Activated CD4-positive, alpha-beta T cell treated with anti-CD3 and anti-CD28 coated beads, Interleukin-2, amount 50 U/mL, for 48 hours (primary cell): ENCODE measurements around the gene MTHFD2L.

ENCODE experiments used
- DNase-seq, 2 experiments: peaks; one replicate each; pipeline ENCODE4 v3.0.0-alpha.2; 2020

MTHFD2L gene

GRCh38 chr4:74133786-74134499 is 24.0 kb upstream of the MTHFD2L start:
- peak; percentile 48 to 60 for DNase-seq

DNA sequence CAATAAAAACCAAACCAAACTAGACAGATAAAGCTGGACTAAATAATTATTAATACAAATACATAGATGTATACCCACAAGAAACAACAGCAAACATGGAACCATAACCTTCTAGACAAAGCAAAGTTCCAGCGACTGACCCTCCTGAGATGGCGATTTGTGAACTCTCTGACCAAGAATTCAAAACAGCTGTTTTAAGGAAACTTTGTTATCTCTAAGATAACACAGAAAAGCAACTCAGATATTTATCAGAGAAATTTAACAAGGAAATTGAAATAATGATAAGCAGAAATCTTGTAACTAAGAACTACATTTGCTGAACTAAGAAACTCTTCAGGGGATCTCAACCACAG is 23.4 kb upstream of the MTHFD2L start:
- DNase-seq, result no peak

- no peak for DNase-seq
Measured at GRCh38 chr4:74146581-74147129, 11.3 kb upstream of the MTHFD2L start.

DNA sequence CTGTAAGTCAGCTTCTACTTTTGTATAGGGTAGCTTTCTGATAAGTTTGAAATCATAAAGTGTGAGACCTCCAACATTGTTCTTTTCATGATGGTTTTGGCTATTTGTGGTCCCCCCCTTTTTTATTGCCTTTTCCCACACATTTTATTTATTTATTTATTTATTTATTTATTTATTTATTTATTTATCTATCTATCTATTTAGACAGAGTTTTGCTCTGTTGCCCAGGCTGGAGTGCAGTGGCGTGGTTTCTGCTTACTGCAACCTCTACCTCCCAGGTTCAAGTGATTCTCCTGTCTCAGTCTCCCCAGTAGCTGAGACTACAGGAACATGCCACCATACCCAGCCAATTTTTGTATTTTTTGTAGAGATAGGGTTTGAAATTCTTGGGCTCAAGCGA is 9.7 kb upstream of the MTHFD2L start:
- no peak for DNase-seq

DNA sequence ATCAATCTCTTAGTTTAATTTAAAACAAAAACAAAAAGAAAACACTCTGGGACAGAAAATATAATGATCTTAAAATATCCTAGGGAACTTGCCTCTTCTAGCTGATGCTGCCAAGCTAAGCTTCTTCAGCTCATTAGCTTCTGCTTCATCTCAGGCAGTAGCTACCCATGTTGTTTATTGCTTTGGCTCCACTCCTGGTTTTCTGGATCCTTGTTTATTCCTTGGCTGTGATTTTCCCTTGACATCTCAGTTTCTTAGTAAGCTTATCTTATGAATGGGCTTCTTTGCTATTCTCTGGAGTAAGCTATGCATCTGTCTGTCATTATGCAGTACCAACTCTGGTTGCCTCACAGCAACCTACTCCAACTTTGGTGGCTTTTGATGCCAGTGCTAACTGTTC is 5.1 kb upstream of the MTHFD2L start:
- DNase-seq, result no peak

DNA sequence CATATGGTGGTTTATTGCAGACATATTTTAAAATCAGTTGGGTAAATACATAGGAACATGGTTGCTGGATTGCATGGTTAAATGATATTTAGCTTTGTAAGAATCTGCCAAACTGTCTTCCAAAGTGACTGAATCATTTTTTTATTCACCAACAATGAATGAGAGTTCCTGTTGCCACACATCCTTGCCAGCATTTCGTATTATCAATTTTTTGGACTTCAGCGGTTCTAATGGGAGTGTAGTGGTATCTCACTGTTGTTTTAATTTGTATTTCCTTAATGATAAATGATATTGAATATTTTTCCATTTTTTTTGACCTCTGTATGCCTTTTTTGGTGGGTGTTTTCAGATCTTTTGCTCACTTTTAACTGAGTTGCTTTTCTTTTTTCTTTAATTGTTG is 1.4 kb upstream of the MTHFD2L start:
- DNase-seq, result no peak

GRCh38 chr4:74157154-74157553 is 764 bp upstream of the MTHFD2L start:
- no peak for DNase-seq

DNA sequence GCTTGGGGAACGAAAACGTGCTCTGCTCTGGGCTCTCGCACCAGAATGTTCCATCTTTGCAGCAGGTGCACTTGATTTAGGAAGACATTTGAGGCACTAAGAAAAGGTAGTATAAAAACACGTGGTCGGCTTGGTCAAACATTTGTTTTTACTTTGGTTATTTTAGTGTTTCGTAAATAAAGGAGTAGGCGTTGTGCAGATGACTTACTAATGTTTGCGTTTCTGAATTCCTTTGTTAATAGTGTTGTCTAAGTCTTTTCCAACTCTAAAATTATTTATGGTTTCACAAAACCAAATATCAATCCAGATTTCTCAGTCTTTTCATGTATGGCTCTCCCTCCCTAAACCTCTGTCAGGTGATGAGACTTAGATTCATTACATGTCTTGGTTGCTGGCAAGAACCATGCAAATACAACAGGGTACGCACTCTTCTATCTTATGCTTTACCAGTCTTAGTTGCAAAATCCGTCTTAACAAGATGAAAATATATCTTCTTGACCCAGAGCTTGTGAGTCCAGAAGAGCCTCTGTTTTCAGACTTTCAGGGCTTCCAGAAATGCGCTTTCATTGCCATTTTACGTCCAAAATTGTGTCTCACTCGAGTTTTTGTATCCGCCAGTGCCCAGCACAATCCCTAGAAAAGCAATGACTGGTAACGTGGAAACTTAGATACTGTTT is 686 bp downstream of the MTHFD2L start:
- DNase-seq, result no peak

DNA sequence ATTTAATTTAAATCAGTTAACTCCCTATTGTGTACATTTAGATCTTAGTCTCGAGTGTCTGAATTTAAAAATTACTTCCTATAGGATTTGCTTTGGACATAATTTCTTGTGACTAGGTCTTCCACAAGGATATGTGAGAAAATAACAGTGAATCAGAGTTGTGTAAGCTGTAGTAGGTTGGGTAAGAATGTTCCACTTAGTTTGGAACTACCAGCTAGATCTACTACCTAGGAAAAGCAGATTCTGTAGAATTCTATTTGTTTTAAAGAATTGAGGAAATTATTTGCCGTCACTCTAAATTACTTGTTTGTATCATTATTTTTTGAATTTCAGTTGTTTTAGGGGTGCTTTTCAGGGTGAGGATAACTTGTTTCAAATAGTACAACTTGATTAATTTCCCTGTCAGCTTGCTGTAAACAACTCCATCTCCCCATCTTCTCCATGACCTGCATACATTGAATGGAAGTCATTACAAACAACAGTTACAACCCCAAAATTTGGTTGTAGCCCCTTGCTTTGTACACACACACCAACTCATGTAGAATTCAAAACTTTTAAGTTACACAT is 1.3 kb downstream of the MTHFD2L start:
- no peak for DNase-seq

DNA sequence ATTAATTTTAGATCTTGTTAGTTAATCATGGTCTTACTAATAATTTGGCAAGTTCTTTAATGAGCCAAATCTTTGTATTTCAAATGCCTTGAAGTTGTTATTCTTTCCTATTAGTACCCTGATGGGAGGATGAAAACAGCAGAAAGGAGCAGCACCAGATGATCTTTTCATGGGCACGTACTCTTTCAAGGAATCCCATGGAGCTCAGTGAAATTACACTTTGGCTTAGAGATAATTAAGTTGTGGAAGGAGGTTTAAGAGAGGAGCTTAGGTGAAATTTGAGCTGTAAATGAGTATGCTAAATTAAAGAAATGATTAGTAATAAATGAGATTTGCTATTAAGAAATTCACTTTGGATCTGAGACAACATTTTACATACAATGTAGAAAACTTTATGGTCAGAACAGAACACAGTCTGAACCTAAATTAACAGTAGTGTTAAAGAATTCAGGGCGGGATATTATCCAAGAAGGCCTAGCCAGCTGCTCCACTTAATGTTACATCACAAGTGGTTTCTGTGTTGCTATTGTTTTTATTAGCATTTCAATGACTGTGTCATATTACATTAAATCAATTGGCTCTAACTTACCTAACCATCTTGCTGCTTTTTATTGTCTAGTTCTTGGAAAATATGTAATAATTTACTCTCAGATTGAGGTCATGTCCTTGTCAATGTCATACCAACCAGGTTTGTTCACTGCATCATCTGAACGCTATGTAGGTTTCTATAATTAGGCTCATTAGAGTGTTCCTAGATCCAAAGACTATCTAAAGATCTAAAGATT is 3.9 kb downstream of the MTHFD2L start:
- no peak for DNase-seq

- DNase-seq, result no peak
Measured at GRCh38 chr4:74166135-74166534, 8.2 kb downstream of the MTHFD2L start.

DNA sequence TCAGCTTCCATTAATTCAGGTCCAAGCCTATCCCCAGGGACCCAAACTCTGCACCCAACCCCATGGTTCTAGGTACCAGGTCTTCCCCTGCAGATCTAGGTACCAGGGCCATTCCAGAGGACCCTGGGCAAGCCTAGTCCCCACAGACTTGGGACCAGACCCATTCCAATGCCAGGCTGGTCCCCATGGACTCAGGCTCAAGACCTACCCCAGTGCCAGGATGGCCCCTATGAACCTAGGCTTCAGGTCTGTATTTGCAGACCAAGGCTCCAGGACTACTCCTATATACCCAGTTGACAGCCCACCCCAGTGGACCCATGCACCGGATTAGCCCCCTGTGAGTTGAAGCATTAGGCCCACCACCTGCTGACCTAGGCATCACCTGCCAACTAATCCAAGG is 8.9 kb downstream of the MTHFD2L start:
- DNase-seq, result no peak

- DNase-seq, result no peak
Measured at GRCh38 chr4:74167585-74167984, 9.7 kb downstream of the MTHFD2L start.

- DNase-seq, result no peak
Measured at GRCh38 chr4:74168841-74169240, 10.9 kb downstream of the MTHFD2L start.

DNA sequence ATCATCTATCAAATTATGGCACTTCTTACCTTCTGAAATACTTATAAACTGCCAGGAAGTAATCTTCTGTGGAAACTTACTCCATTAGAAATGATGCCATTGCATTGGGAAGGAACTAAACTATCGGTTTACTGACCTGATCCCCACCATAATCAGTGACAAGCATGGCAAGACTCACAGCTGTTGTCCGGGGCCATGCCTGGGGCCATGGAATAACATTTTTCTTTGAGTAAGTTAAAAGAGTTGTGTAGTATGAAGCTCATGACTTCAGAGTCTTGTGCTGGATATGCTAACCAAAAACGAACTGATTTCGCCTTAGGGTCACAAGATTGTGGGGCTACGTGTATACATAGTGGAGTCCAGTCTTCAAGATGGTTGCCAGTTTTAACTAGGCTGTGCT is 15.4 kb downstream of the MTHFD2L start:
- DNase-seq, result no peak

- no peak for DNase-seq
Measured at GRCh38 chr4:74174421-74174820, 16.5 kb downstream of the MTHFD2L start.

GRCh38 chr4:74174941-74175340 is 17.0 kb downstream of the MTHFD2L start:
- DNase-seq, result no peak

- DNase-seq, result no peak
Measured at GRCh38 chr4:74175379-74175778, 17.5 kb downstream of the MTHFD2L start.

DNA sequence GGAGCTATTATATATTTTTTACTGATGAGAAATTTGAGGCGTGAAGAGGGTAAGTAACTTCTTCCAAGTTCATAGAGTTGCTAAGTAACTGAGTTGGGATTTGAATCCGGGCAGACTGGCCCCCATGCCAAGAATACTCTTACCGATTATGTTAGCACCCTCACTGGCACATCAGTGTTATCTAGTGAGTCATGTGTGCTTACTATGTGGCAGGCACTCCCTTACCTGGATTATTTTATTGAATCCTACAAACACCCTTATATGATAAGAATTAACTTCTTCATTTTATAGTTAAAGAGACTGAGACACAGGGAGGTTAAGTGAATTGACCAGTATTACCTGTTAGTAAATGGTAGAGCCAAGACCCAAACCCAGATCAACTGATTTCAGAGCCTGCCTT is 20.9 kb downstream of the MTHFD2L start:
- no peak for DNase-seq

GRCh38 chr4:74181219-74181618 is 23.3 kb downstream of the MTHFD2L start:
- DNase-seq, result no peak

GRCh38 chr4:74188912-74189311 is 31.0 kb downstream of the MTHFD2L start:
- no peak for DNase-seq

DNA sequence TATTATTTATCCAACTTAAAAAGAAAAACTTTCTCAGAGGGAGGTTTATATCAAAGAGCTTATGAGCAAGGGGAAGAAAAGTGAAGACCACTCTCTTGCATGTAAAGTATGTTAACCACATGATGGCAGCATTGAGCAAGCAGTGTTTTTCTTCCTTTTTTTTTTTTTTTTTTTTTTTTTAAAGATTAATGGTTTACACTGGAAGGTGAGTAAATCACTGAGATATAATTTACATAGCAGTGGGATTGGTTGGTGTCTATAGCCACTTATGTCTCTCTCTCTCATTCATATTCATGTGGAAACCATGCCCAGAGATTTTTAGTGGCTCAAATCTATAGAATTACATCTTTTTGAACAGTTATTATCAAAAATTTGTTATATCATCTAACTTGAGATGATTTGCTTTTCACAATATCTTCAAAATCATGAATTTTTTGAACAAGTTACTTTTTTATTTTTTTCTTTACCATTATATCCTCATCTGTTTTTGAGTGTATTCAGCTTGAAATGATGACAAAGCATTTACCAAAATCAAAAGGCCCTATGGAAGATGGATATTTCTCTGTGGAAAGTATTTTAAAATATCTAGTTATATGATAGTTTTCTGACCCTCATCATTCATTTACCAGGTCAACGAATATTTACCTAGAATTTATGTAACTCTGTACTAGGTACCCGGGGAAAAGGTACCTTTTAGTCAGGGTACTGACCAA is 31.6 kb downstream of the MTHFD2L start:
- no peak for DNase-seq

GRCh38 chr4:74190332-74190731 is 32.4 kb downstream of the MTHFD2L start:
- no peak for DNase-seq
